ENCODE measurements around the gene EPS15. TPM values are rescaled to one million over a fixed set of nuclear protein-coding genes. Genes with fewer than 3 reads are reported as not detected.

EPS15 gene
- polyA plus RNA-seq, 1 donor from 2014 or later, result 70.2 TPM

DNA sequence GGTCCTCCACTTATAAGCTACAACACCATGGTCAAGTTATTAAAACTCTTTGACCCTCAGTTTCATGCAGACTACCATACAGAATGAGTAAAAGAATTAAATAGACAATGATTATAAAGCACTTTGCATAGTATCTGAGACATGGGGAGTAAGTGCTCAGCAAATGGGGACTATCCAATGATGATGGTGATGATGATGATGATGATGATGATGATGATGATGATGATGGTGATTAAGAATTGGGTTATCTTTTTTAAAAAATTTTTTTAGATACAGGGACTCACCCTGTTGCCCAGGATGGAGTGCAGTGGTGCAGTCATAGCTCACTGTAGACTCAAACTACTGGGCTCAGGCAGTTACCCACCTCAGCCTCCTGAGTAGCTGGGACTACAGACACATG, 8.1 kb upstream of the EPS15 start:
- Mint-ChIP-seq H3K4me3 (no peak overlapping the region), H3K4me1 (peaks cover 0 to 10% (median 0%) of the 10 kb centered on the region in 3 donors), H3K27ac (no peak overlapping the region), H3K36me3 (peaks cover 5% of the 10 kb centered on the region), H3K27me3 (no peaks in the 10 kb centered on the region), H3K9me3 (no peaks in the 10 kb centered on the region)

DNA sequence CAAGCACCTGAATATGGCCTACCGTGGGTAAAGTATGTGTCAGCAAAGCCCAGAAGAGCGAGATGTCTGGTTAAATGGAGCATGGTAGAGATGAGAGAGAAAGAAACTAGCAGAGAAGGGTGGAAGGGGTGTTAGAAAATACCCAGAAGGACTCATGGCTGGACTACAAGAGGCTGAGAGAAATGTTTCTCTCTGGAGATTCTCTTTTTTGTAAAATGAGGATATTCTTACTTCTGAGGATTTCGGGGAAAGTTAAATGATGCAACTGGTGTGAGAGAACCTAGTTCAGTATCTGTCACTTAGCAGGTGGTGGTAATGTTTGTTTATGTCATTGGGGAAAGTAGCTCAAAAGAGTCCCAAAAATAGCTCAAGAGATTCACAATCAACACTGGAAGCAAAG, 7.2 kb upstream of the EPS15 start:
- peaks cover 0 to 10% (median under 1%) of the 10 kb centered on the region in 3 donors for H3K4me1 Mint-ChIP-seq
- no peaks in the 10 kb centered on the region for H3K9me3 Mint-ChIP-seq
- H3K4me3 Mint-ChIP-seq, result peak overlapping the region in 1 of 4 donors; percentile 10
- no peak overlapping the region for H3K27ac Mint-ChIP-seq
- H3K27me3 Mint-ChIP-seq, result no peaks in the 10 kb centered on the region
- peaks cover 5% of the 10 kb centered on the region for H3K36me3 Mint-ChIP-seq

DNA sequence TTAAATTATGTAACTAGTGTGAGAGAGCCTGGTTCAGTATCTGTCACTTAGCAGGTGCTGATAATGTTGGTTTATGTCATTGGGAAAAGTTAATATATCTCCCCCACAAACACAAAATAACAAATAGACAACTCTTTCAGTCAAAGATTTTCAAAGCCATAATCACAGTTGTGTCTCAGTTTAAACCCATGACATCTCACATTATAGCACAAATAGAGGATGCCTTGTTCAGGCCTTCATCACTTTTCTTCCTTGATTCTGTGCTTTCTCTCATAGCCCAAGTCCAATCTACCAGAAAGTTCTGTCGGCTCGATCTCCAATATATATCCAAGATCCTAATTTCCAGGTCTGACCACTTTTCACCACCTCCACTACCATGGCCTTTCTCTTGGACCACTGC, 6.2 kb upstream of the EPS15 start:
- H3K27me3 Mint-ChIP-seq, result no peaks in the 10 kb centered on the region
- H3K9me3 Mint-ChIP-seq, result no peaks in the 10 kb centered on the region
- H3K4me3 Mint-ChIP-seq, result no peak overlapping the region
- peaks cover 2 to 19% (median 9%) of the 10 kb centered on the region in 3 donors for H3K4me1 Mint-ChIP-seq
- H3K27ac Mint-ChIP-seq, result no peak overlapping the region
- peaks cover 5% of the 10 kb centered on the region for H3K36me3 Mint-ChIP-seq

DNA sequence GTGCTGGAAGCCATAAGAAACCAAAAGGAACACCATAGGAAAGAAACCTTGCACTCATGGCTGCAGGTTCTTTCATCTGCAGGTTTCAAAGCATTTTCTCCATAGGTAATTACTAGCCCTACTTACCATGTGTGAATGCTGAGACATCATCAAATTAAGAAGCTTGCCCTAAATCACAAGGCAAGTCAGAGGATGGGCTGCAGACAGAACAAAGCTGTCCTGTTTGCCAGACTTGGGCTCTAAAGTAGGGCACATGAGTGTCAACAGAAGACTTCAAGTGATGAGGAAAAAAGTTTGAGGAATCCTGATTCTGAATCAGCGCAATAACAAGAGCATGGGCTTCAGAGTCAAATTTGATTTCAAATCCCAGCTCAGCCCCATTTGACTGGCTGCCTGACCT, 5.8 kb upstream of the EPS15 start:
- Mint-ChIP-seq H3K27ac (no peak overlapping the region), H3K4me1 (peaks cover 5 to 24% (median 13%) of the 10 kb centered on the region in 3 donors), H3K9me3 (no peaks in the 10 kb centered on the region), H3K36me3 (peaks cover 5% of the 10 kb centered on the region), H3K27me3 (no peaks in the 10 kb centered on the region), H3K4me3 (no peak overlapping the region)

DNA sequence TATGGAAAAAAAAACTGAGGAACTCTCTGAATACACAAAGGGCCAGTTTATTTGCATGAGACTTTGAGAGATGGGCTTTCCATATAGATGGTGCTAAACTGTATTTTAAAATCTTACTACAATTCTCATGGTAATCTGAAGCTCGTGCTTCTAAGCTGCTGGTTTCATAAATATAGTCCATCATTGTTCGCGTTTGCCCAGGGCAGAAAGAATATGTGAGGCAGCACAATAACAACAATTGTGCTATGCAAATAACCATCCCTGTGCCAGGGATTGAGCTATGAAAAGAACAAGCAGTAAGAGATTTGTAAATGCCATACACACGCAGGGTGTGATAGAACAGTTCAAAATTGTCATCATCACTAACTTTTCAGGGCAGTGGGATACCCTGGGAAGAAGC, 4.9 kb upstream of the EPS15 start:
- Mint-ChIP-seq H3K27ac (no peak overlapping the region), H3K36me3 (peaks cover 5% of the 10 kb centered on the region), H3K9me3 (no peaks in the 10 kb centered on the region), H3K4me3 (no peak overlapping the region), H3K4me1 (peaks cover 5 to 25% (median 15%) of the 10 kb centered on the region in 3 donors), H3K27me3 (no peaks in the 10 kb centered on the region)

DNA sequence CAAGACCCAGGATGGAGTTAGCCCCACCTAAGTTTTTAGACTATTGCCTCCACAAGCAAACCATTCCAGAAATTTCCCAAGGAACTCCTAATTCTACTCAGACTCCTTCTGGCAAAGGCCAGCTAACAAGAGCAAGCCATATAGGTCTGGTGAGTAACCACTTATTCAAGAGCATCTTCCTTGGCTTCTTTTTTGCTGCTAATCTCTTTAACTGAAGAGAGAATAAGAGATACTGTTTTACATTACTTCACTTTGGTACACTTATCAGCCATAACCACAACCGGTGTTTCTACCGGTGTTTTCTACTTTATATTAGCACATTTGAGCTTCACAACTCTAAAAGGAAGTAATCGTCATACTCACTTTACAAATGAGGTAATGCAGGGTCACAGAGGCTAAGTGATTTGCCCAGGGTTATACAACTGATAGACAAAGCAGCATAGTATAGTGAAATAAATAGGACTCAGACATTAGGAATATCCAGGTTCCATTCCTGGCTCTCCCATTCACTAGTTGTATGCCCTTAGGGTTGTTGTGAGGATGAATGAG, 1.7 kb upstream of the EPS15 start:
- peaks cover 3% of the 10 kb centered on the region for H3K36me3 Mint-ChIP-seq

DNA sequence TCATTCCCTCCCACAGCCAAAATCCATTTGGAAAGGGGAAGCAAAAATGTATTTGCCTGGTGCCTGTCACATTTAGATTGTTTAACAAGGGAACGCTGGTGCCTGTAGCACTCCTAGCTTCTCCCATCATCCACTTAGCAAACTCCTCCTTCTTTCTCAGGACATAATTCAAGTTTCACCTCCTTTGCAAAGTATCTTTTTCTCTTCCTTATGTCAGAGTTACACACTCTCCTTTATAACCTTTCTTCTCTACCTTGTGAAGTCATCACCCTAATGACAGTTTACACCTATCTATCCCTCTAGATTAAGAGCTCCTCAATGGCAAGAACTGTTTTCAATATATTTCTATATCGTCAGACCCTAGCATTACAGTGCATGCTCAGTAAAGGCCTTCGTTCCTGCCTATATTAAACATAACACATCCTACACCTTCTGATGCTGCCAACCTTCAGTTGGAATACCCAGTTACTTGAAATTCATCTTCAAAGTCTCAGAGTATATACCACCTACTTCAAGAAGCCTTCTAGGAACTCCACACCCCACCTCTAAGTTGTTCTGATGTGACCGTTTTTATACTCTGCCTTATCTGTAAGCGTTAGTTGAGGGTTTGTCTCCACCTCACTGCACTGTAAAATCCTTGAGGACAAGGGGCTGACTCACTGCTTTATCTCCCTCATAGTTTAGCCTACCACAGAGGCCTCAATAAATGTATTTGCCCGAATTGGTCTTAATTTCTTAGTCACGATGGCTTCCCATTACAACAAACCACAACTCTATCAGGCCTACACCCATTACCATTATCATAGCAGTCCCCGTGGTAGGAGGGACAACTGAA, 1.0 kb upstream of the EPS15 start:
- peak overlapping the region; percentile 4 to 90 (median 87) for H3K27ac Mint-ChIP-seq
- H3K4me1 Mint-ChIP-seq, result peaks cover 24 to 44% (median 39%) of the 10 kb centered on the region in 3 donors
- no peaks in the 10 kb centered on the region for H3K9me3 Mint-ChIP-seq
- H3K4me3 Mint-ChIP-seq, result peak overlapping the region; percentile 70 to 85 (median 78)
- no peaks in the 10 kb centered on the region for H3K36me3 Mint-ChIP-seq
- H3K27me3 Mint-ChIP-seq, result no peaks in the 10 kb centered on the region

More for the DNA sequence above, 1.7 kb upstream of the EPS15 start:
- Mint-ChIP-seq H3K4me3 (peak overlapping the region in 1 of 4 donors; percentile 85), H3K27ac (peak overlapping the region; percentile 4 to 90 (median 87)), H3K4me1 (peaks cover 19 to 39% (median 36%) of the 10 kb centered on the region in 3 donors), H3K9me3 (no peaks in the 10 kb centered on the region), H3K27me3 (no peaks in the 10 kb centered on the region)

DNA sequence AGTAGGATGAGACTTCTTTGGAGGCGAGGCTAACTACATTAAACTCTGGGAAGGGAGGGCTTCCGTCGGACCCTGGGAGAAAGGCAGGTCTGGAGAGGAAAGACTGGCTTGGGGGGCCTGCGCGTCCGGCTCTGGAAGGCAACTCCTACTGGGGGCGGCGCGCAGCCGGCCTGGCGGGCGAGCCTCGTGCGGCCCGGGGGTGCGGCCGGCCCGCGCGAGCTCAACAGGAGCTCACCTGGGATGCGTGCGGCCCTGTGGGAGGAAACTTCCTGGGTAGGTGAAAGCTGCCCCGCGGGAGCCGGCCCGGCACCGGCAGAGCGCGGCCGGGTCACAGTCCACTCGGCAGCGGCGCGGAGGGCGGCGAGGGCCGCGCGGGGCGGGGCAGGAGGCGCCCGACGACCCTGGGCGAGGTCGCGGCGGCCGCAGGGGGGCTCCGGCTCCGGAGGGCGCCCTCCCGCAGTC, 449 bp downstream of the EPS15 start:
- H3K4me3 Mint-ChIP-seq, result peak overlapping the region; percentile 90 to 97 (median 96)
- peak overlapping the region; percentile 91 to 94 (median 94) for H3K27ac Mint-ChIP-seq
- H3K4me1 Mint-ChIP-seq, result peaks cover 32 to 57% (median 41%) of the 10 kb centered on the region in 3 donors
- H3K27me3 Mint-ChIP-seq, result no peaks in the 10 kb centered on the region
- H3K36me3 Mint-ChIP-seq, result no peaks in the 10 kb centered on the region
- no peaks in the 10 kb centered on the region for H3K9me3 Mint-ChIP-seq

DNA sequence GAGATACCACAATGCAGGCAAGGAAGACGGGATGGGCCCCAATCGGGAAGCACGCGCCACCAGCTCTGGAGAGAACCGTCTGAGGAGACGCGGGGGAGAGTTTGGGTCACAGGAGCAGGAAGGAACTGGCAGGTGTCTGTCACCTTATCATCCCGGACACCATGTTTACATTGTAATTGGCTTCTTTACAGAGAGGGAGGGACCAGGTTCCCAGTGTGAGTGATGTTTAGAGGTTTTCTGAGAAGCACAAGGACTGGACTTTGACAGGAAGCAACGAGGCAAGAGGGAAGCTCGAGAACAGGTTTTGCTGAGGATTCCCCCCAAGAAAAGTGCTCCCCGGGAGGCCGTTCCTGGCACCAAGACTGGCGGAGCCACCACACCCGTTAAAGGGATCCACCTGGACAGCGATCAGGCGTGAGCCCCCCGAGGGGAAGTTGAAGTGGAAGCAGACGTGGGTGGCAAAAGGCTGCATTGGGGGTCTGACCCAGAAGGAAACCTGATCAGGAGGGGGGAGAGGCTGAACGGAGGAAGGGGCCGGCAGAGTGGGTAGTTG, 957 bp downstream of the EPS15 start:
- H3K27ac Mint-ChIP-seq, result peak overlapping the region; percentile 91 to 94 (median 94)
- no peaks in the 10 kb centered on the region for H3K36me3 Mint-ChIP-seq
- H3K4me3 Mint-ChIP-seq, result peak overlapping the region; percentile 90 to 97 (median 96)
- H3K9me3 Mint-ChIP-seq, result no peaks in the 10 kb centered on the region
- no peaks in the 10 kb centered on the region for H3K27me3 Mint-ChIP-seq
- H3K4me1 Mint-ChIP-seq, result peaks cover 32 to 59% (median 42%) of the 10 kb centered on the region in 3 donors

DNA sequence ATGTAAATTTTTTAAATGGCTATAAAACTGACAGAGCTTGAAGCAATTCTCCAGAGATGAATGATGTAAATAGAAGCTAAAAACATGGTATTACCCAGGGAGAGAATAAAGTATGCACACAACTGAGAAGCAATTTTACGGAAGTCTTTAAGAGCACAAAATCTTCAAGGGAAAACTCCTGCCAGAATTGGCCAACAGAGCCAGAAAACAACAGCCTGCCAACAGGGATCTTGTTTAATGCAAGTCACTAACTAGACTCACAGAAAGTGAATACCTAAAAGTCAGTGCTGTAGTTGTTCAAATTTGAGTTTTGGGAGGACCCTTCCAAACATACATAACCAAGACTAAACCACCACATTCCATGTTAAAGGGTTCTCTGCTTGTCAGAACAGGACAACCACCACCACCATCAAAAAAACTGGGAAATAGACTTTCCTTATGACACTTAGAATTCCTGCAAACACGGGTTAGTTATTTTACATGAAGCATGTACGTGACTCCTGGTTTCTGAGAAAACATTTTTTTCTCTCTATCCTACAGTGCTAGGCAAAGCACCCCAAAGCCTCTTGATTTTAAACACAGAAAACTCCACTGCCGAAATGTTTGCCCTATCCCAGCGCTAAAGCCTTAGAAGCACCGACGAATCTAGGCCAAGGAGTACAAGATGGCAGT, 1.6 kb downstream of the EPS15 start:
- no peaks in the 10 kb centered on the region for H3K36me3 Mint-ChIP-seq
- peak overlapping the region; percentile 91 to 94 (median 94) for H3K27ac Mint-ChIP-seq
- no peaks in the 10 kb centered on the region for H3K9me3 Mint-ChIP-seq
- H3K27me3 Mint-ChIP-seq, result no peaks in the 10 kb centered on the region
- H3K4me3 Mint-ChIP-seq, result peak overlapping the region; percentile 90 to 97 (median 96)
- H3K4me1 Mint-ChIP-seq, result peaks cover 36 to 65% (median 48%) of the 10 kb centered on the region in 3 donors

DNA sequence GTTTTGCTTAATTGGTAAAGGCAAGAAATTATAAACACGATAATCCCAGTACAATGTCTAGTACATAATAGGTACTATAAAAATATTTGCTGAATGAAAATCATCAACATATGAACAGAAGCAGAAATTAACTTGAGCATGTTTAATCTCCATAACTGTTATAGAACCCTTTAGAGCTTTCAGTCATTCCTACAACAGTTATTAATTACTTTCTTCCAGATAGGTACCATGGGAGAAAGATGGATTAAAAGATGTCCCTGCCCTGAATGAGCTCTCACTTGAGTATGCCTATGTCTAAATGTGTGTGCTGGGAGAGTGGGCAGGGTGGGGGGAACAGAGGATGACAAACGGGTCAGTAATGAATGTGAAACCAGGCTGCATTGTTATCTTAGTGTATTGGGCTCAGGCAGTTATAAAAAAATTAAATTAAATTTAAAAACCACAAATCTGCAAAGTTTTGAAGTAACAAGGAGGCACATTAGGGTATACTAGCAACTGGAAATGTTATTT, 2.4 kb downstream of the EPS15 start:
- peak overlapping the region; percentile 21 to 94 (median 94) for H3K27ac Mint-ChIP-seq
- H3K9me3 Mint-ChIP-seq, result no peaks in the 10 kb centered on the region
- peaks cover 43 to 73% (median 56%) of the 10 kb centered on the region in 3 donors for H3K4me1 Mint-ChIP-seq
- no peaks in the 10 kb centered on the region for H3K27me3 Mint-ChIP-seq
- H3K36me3 Mint-ChIP-seq, result no peaks in the 10 kb centered on the region
- peak overlapping the region; percentile 77 to 97 (median 93) for H3K4me3 Mint-ChIP-seq

DNA sequence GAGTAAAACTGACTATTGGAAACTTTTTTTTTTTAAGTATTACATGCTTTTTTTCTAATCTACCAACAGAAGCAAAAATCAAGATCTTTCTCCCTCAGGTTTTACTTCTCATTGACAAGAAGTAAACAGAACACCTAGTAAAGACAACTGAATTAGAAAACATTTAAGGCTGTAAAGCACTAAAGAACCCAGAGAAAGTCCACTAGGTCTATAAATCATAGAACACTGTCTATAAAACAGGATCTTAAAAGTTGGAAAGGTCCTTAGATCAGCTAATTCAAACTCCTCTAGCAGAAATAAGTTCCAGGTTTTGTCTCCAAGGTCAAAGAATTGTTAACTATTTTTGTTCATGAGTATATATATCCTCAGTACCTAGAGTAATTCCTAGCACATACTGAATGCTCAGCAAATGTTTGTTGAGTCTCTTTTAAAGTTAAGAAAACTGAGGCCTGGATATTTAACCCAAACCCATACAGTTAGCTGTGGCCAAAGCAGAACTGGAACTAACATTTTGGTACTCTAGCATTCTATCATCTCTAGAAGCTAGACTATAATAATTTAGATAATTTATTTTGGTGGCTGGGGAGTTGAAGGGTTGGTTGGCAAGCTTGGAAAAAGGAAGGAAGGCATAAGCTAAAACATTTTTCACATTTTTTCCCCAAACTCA, 3.0 kb downstream of the EPS15 start:
- Mint-ChIP-seq H3K9me3 (no peaks in the 10 kb centered on the region), H3K27me3 (no peaks in the 10 kb centered on the region), H3K36me3 (no peaks in the 10 kb centered on the region), H3K4me3 (peak overlapping the region; percentile 77 to 97 (median 93)), H3K27ac (peak overlapping the region; percentile 21 to 94 (median 91)), H3K4me1 (peaks cover 42 to 75% (median 58%) of the 10 kb centered on the region in 3 donors)

DNA sequence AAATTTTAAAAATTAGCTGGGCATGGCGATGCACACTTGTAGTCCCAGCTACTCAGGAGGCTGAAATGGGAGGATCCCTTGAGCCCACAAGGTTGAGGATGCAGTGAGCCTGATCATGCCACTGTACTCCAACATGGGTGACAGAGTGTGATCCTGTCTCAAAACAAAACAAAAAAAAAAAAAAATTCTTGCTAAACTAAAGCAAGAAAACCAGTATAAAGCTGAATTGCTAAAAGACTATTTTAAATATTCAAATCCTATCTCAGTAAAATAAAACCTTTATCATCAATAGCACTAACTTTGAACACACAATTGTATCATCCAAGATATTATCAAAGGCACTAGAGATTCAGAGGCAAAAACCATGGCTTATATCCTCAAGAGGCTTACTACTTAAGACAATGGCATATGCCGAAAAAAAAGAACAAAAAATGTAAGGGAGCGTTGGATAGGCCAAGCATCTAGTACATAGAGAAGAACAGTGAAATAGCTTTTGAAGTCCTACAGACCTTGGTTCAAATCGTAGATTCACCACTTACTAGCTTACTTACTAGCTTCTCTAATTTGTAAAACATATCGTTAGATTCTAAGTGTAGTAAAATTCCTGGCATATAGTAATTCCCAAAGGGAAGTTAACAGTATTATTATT, 3.6 kb downstream of the EPS15 start:
- no peaks in the 10 kb centered on the region for H3K36me3 Mint-ChIP-seq
- H3K9me3 Mint-ChIP-seq, result no peaks in the 10 kb centered on the region
- peaks cover 42 to 73% (median 56%) of the 10 kb centered on the region in 3 donors for H3K4me1 Mint-ChIP-seq
- H3K27me3 Mint-ChIP-seq, result no peaks in the 10 kb centered on the region
- H3K4me3 Mint-ChIP-seq, result peak overlapping the region; percentile 77 to 97 (median 93)
- peak overlapping the region; percentile 86 to 94 (median 91) for H3K27ac Mint-ChIP-seq

DNA sequence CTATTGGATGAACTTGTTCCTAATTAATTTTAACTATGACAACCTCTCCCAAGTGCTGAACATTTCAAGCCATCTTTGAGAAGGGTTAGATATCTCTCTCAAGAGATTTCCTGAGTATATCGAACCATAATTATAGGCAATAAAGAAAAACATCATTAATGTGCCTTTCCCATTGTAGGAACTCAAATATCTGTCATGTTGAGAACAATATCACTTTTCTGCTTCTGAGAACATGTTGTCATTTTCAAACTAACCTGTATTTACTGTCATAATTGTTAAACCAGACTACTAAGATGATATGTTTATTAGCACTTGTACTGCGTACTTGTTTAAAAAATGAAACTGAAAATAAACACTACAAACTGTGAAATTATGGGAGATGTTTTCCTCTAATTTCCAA, 4.3 kb downstream of the EPS15 start:
- Mint-ChIP-seq H3K4me1 (peaks cover 44 to 73% (median 56%) of the 10 kb centered on the region in 3 donors), H3K4me3 (peak overlapping the region; percentile 77 to 97 (median 93)), H3K36me3 (no peaks in the 10 kb centered on the region), H3K27ac (peak overlapping the region; percentile 86 to 94 (median 91)), H3K9me3 (no peaks in the 10 kb centered on the region), H3K27me3 (no peaks in the 10 kb centered on the region)
